ENCODE results near the gene BPNT1.
"Not testable (repeated sequence)": the region's sequence is repeated elsewhere in the genome, so short reads cannot be mapped to it uniquely, and the experiment has no call there.

BPNT1 gene

GRCh38 chr1:220089650-220090556 lies at the start of gene BPNT1:
Gene BPNT1 (minus strand): TSS chr1:220089788. CDS start chr1:220079846, 9,942 bp downstream.
- peak; percentile 92 for DNase-seq (ENCODE audit: low spot score)

GRCh38 chr1:220137019-220137786 lies 47.6 kb upstream of the BPNT1 start:
- DNase-seq (ENCODE audit: low spot score): no peak

- DNase-seq (ENCODE audit: low spot score): no peak
These were observed 46.2 kb upstream of the BPNT1 start for GRCh38 chr1:220135755-220136154.

GRCh38 chr1:220129479-220130210 lies 40.1 kb upstream of the BPNT1 start:
- DNase-seq (ENCODE audit: low spot score): no peak

GRCh38 chr1:220127076-220127475 lies 37.5 kb upstream of the BPNT1 start:
- DNase-seq (ENCODE audit: low spot score): no peak

GRCh38 chr1:220124542-220124941 lies 35.0 kb upstream of the BPNT1 start:
- DNase-seq (ENCODE audit: low spot score): no peak

GRCh38 chr1:220123889-220124288 lies 34.3 kb upstream of the BPNT1 start:
- peak; percentile 36 for DNase-seq (ENCODE audit: low spot score)

- DNase-seq (ENCODE audit: low spot score): no peak
These were observed 33.5 kb upstream of the BPNT1 start for GRCh38 chr1:220123066-220123465.

GRCh38 chr1:220121791-220122530 lies 32.4 kb upstream of the BPNT1 start:
- peak; percentile 46 for DNase-seq (ENCODE audit: low spot score)

GRCh38 chr1:220119043-220119512 lies 29.5 kb upstream of the BPNT1 start:
- DNase-seq (ENCODE audit: low spot score): peak; percentile 79

GRCh38 chr1:220113136-220113695 lies 23.6 kb upstream of the BPNT1 start:
- DNase-seq (ENCODE audit: low spot score): peak; percentile 38

GRCh38 chr1:220112600-220112999 lies 23.0 kb upstream of the BPNT1 start:
- DNase-seq (ENCODE audit: low spot score): not testable (repeated sequence)

- DNase-seq (ENCODE audit: low spot score): not testable (repeated sequence)
These were observed 20.9 kb upstream of the BPNT1 start for GRCh38 chr1:220110473-220110872.

- no peak for DNase-seq (ENCODE audit: low spot score)
These were observed 10.2 kb upstream of the BPNT1 start for GRCh38 chr1:220099826-220100225.

GRCh38 chr1:220094016-220094911 lies 4.7 kb upstream of the BPNT1 start, which contains the start of gene IARS2:
Gene IARS2 (plus strand): TSS chr1:220094132. CDS start chr1:220094217, 85 bp downstream.
- peak; percentile 93 for DNase-seq (ENCODE audit: low spot score)

GRCh38 chr1:220093361-220094015 lies 3.9 kb upstream of the BPNT1 start:
- peak; percentile 43 for DNase-seq (ENCODE audit: low spot score)

GRCh38 chr1:220092694-220093093 lies 3.1 kb upstream of the BPNT1 start:
- no peak for DNase-seq (ENCODE audit: low spot score)

- DNase-seq (ENCODE audit: low spot score): not testable (repeated sequence)
These were observed 3.3 kb downstream of the BPNT1 start for GRCh38 chr1:220086261-220086686.

- no peak for DNase-seq (ENCODE audit: low spot score)
These were observed 5.1 kb downstream of the BPNT1 start for GRCh38 chr1:220084460-220084859.
